Fibroblast of villous mesenchyme (primary cell): ENCODE results near the gene SGMS1. TPM values are rescaled to one million over a fixed set of nuclear protein-coding genes. Genes with fewer than 3 reads are reported as not detected.

Source experiments
- DNase-seq: peaks from one replicate; pipeline ENCODE4 v3.0.0-alpha.2; 2010; ENCODE audit warnings: low read depth
- H3K4me3 ChIP-seq: 2 replicates; pipeline ENCODE4 v1.5.1; 2011; ENCODE audit warnings: low read depth, mild to moderate bottlenecking, low read length
- CTCF ChIP-seq: IDR thresholded peaks from 2 replicates; pipeline ENCODE4 v1.5.1; 2012; ENCODE audit warnings: low read depth, mild to moderate bottlenecking, low read length; ENCODE audit not compliant: insufficient read depth
- total RNA-seq: library from RNA; depleted of rRNA; stranded (reverse); fragments of >200 nt; gene quantifications from 2 replicates; pipeline ENCODE4 v1.2.3, GENCODE V29; 2012

The SGMS1 gene
- total RNA-seq, 1 donor: 57.9 TPM

GRCh38 chr10:50398823-50399222 lies 224.9 kb downstream of the SGMS1 start:
- TF ChIP-seq CTCF: no peak
- H3K4me3 ChIP-seq: no peak overlapping the region
- DNase-seq: no peak

- peak; percentile 37 for DNase-seq
- H3K4me3 ChIP-seq: no peak overlapping the region
- TF ChIP-seq CTCF: no peak
Measured at GRCh38 chr10:50398381-50398780, 225.4 kb downstream of the SGMS1 start.

GRCh38 chr10:50397312-50398140 lies 226.2 kb downstream of the SGMS1 start:
- TF ChIP-seq CTCF: no peak
- H3K4me3 ChIP-seq: peak overlapping the region; percentile 0
- DNase-seq: peak; percentile 81

GRCh38 chr10:50396491-50397311 lies 227.1 kb downstream of the SGMS1 start:
- H3K4me3 ChIP-seq: peak overlapping the region; percentile 0
- peak; percentile 53 for DNase-seq
- TF ChIP-seq CTCF: no peak

GRCh38 chr10:50395851-50396250 lies 227.9 kb downstream of the SGMS1 start:
- no peak for TF ChIP-seq CTCF
- no peak for DNase-seq
- no peak overlapping the region for H3K4me3 ChIP-seq

- DNase-seq: peak; percentile 74
- no peak for TF ChIP-seq CTCF
Measured at GRCh38 chr10:50395271-50395670, 228.5 kb downstream of the SGMS1 start.

More at GRCh38 chr10:50395271-50395670, 228.5 kb downstream of the SGMS1 start:
- H3K4me3 ChIP-seq: no peak overlapping the region
